ENCODE data around the gene TNIP1. TPM values are rescaled to one million over a fixed set of nuclear protein-coding genes. Genes with fewer than 3 reads are reported as not detected.
A peak's percentile ranks its signal among the peaks of the same experiment; 100 is the strongest.

The TNIP1 gene
- total RNA-seq, 1 donor from 2014 or later = 512 TPM

DNA sequence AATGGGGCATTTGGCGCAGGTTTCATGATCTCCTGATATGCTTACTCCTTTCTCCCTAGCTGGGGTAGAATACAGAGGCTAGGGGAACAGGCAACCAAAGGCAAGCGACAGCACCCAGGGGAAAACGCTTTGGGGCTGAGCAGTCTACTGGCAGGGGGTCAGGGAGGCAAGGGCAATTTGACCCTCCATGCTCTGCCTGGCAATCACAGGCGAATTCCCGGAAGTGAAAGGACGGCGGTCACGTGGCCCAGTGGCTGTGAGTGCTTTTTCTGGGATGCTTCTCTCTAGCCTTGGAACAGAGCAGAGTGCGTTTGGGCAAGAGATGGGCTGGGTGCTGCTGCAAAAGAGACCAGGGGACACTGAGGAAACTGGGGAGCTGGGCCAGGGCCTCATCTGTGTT lies 54.7 kb downstream of the TNIP1 start:
- H3K36me3 Mint-ChIP-seq (ENCODE audit: low read depth) = peaks cover 60% of the 10 kb centered on the region
- no peaks in the 10 kb centered on the region for H3K9me3 Mint-ChIP-seq
- no peaks in the 10 kb centered on the region for H3K27me3 Mint-ChIP-seq
- intact Hi-C loops (cut with micrococcal nuclease) = no loop called here
- no peak for TF ChIP-seq CTCF (IDR thresholded peaks at IDR 0.05)
- H3K4me3 Mint-ChIP-seq = no peak overlapping the region
- ATAC-seq (ENCODE audit: low read depth) (no peak), DNase-seq (no peak)
- peaks cover 14% of the 10 kb centered on the region for H3K4me1 Mint-ChIP-seq
- H3K27ac Mint-ChIP-seq = no peak overlapping the region
- CTCF ChIA-PET = interaction anchor here (1.3 kb wide), 1 partner anchor 89 kb away, joined by 4 read pairs; no protein-coding TSS in a partner anchor
- POLR2A ChIA-PET = no interaction called here

- no peak overlapping the region for H3K27ac Mint-ChIP-seq
- ATAC-seq (ENCODE audit: low read depth) (no peak), DNase-seq (no peak)
- no peak for TF ChIP-seq CTCF (IDR thresholded peaks at IDR 0.05)
- CTCF ChIA-PET = no interaction called here
- H3K36me3 Mint-ChIP-seq (ENCODE audit: low read depth) = peaks cover 53% of the 10 kb centered on the region
- H3K9me3 Mint-ChIP-seq = no peaks in the 10 kb centered on the region
- H3K4me1 Mint-ChIP-seq = peaks cover 19% of the 10 kb centered on the region
- POLR2A ChIA-PET = no interaction called here
- intact Hi-C loops (cut with micrococcal nuclease) = no loop called here
- no peak overlapping the region for H3K4me3 Mint-ChIP-seq
- no peaks in the 10 kb centered on the region for H3K27me3 Mint-ChIP-seq
Measured at GRCh38 chr5:151025250-151025606, 55.6 kb downstream of the TNIP1 start.

DNA sequence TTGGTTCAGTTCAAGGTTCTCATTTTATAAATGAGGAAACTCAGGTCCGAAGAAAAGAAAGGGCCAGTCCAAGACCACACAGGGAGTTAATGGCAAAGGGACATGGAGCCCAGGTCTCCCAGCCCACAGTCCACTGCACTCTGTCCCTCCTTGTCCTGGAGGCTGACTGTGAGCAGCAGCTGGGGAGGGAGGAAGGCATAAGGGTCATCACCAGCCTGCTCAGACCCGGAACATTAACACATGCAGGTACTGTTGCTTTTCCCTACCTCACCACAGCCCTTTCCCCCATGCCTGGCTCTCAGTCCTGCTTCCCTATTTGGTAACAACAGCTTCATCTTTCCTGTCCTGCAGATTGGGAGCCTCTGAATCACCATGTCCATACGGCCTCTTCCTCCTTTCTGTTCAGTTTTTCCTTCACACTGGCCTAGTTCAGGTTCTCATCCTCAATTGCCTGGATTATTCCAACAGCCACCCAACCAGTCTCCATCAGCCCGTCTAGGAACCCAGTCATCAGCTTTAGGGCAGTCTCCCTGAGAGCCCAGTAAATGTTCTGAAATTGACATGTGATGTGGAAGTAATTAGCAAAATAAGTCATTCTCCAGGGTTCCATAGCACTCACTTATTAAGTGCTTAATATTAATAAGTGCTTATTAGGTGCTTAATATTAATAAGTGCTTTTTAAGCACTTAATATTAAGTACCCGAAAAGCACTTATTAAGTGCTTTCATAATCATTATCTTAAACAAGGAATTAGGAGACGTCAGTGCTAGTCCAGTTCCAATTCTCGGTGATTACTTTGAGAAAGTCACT lies 56.2 kb downstream of the TNIP1 start:
- Mint-ChIP-seq H3K4me3 (no peak overlapping the region), H3K4me1 (peaks cover 21% of the 10 kb centered on the region), H3K9me3 (no peaks in the 10 kb centered on the region), H3K27me3 (no peaks in the 10 kb centered on the region), H3K36me3 (ENCODE audit: low read depth) (peaks cover 47% of the 10 kb centered on the region), H3K27ac (no peak overlapping the region)
- ChIA-PET POLR2A (no interaction called here), CTCF (no interaction called here)
- TF ChIP-seq CTCF (IDR thresholded peaks at IDR 0.05) = no peak
- intact Hi-C loops (cut with micrococcal nuclease) = no loop called here
- no peak for DNase-seq
- ATAC-seq (ENCODE audit: low read depth) = no peak

DNA sequence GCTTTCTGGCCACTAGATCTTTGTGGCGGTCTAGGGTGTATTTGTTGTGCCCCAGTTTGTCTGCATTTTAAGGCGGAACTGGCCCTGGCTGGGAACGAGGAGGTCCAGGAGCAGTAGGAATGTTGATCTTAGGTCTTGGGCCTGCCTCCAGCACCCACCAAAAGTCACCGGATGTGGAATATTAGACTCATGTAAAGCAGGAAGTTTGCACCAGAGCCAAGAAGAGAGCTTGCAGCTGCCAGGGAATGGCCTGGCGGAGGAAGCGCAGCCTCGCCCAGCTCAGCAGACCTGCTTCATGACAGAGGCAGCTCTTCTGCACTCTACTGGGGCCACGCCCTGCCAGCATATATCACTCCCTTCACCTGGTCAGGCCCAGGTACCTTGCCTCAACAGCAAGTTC lies 57.2 kb downstream of the TNIP1 start:
- no peak for TF ChIP-seq CTCF (IDR thresholded peaks at IDR 0.05)
- Mint-ChIP-seq H3K9me3 (no peaks in the 10 kb centered on the region), H3K4me3 (no peak overlapping the region), H3K27me3 (no peaks in the 10 kb centered on the region), H3K27ac (no peak overlapping the region), H3K4me1 (peaks cover 20% of the 10 kb centered on the region), H3K36me3 (ENCODE audit: low read depth) (peaks cover 37% of the 10 kb centered on the region)
- POLR2A ChIA-PET = no interaction called here
- CTCF ChIA-PET = no interaction called here
- intact Hi-C loops (cut with micrococcal nuclease) = no loop called here
- DNase-seq (no peak), ATAC-seq (ENCODE audit: low read depth) (no peak)

GRCh38 chr5:151023047-151023615 lies 57.7 kb downstream of the TNIP1 start:
- Mint-ChIP-seq H3K4me1 (peaks cover 20% of the 10 kb centered on the region), H3K27me3 (no peaks in the 10 kb centered on the region), H3K27ac (peak overlapping the region; percentile 21), H3K4me3 (no peak overlapping the region), H3K36me3 (ENCODE audit: low read depth) (peaks cover 32% of the 10 kb centered on the region), H3K9me3 (no peaks in the 10 kb centered on the region)
- no peak for ATAC-seq (ENCODE audit: low read depth)
- ChIA-PET POLR2A (no interaction called here), CTCF (no interaction called here)
- TF ChIP-seq CTCF (IDR thresholded peaks at IDR 0.05) = no peak
- intact Hi-C loops (cut with micrococcal nuclease) = no loop called here
- DNase-seq = no peak
